IPS-11a (cell line): ENCODE data around the gene ZBP1.

Experiments used
- H3K4me3 ChIP-seq: one replicate; pipeline ENCODE4 v1.5.1; 2013; ENCODE audit warnings: low read depth, low read length, control low read depth

The ZBP1 gene

GRCh38 chr20:57601737-57602136 is 18.5 kb downstream of the ZBP1 start:
- H3K4me3 ChIP-seq: no peak overlapping the region

GRCh38 chr20:57601211-57601570 is 19.0 kb downstream of the ZBP1 start:
- no peak overlapping the region for H3K4me3 ChIP-seq

DNA sequence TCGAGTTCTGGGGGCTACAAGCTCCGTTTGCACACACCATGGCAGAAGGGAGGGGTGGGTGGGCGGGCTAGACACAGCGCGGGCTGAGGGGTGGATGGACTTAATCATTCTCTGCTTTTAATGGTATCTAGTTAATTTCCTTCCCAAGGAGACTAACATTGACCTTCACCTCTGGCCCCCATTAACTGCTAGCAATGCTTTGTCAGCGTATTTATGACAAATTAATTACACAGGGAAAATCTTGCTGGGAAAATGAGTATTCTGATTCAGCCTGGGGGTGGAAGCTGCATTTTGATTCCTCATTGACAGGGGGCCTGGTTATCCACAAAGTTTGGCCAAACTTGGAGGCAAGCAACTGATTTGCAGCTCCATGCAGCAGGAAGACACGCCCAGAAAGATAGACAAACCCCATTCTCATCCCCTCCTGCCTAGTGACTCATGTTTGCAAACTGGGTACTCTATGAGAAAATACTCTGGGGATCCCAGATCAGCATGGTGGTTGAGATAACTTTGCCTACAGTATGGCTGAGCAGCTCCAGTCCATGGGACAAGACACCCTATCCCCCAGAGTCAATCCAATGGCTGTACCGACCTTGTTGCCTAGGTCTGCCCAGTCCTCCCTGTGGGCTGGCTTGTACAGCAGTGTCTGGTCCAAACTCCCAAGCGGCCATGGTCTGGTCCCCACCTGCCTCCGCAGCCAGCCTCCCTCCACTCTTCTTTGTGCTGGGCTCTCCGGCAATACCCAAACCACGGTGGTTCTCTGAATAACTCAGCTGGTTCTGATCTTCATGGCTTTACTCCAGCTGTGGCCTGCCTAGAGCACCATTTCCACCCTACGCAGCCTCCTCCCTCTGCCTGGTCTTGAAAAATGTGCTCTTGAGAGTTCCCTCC is 19.7 kb downstream of the ZBP1 start:
- no peak overlapping the region for H3K4me3 ChIP-seq

GRCh38 chr20:57598491-57598890 is 21.7 kb downstream of the ZBP1 start:
- no peak overlapping the region for H3K4me3 ChIP-seq

DNA sequence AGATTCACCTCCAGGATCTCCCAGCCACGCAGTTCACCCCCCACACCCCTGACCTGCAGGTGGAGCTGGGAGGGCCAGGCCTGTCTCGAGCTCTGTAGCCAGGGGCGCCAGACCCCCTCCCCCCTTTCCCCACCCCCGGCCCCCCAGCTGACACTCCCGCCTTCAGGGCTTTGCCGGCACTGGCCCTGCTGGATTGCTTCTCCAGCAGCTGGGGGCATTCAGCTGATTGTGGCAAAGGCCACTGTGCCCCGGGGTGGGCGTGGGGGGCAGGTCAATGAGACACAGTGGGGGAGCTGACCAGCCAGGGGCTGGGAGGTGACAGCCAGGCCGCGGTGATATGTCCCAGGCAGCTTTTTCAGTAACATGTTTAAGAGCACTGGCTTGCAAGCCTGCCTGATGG is 22.2 kb downstream of the ZBP1 start:
- no peak overlapping the region for H3K4me3 ChIP-seq

- H3K4me3 ChIP-seq: no peak overlapping the region
Measured at GRCh38 chr20:57596998-57597939, 23.0 kb downstream of the ZBP1 start.

DNA sequence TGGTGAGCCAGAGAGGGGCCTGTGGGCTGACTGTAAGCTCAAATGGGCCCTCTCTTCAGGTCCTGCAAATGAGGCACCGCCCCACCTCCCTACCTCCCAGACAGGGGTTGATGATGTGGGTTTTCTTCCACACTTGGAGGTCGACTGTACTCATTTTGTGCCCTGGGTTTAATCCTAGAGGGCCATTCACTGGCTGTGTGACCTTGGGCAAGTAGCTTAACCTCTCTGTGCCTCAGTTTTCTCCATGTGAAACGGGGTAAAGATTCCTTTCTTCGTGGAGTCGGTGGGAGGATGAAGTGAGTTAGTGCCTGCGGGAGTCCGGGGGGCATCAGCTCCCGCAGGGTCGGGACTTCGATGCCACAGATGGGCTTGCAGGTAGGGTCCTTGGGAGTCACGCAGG is 23.9 kb downstream of the ZBP1 start:
- no peak overlapping the region for H3K4me3 ChIP-seq

DNA sequence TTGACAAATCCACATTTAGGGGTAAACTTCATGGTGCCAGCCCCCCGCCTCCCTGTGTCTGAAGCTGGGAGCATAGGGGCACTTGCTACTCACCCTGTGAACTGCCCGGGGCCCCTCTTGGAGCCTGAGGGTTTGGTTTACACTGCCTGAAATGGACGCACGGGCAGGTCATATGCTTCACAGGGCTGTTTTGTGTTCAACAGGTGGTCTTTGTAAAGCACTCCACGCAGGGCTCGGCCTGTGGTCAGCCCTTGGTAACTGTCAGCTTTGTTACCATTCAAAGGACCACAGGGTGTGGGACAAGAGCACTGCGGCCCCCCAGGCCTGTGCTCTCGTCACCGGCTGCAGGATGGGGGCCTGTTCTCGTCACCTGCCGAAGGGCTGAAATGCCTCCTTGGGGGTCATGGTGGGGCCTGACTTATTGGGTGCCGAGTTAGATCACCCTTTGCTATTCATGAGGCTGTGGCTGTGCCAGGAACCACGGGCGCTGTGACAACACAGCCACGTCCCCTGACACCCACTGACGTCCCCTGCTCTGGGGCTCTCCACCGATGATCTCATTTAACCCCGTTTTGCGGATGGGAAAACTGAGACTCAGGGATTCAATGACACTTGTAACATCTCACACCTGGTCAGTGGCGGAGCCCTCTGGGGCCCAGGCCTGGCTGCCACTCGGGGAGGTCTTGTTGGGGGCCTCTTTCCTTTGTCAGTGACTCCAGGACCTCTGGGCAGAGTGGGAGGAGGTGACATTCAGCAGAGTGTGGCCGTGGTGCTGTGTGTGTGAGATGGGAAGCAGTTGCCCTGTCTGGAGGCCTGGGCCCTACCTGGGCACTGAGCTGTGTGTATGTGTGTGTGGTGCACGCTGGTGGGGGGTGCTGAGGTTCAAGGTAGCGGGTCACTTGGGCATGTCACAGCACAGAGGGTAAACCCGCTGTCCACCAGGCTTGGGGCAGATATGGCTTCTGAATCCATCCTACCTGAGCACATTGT is 24.9 kb downstream of the ZBP1 start:
- no peak overlapping the region for H3K4me3 ChIP-seq

GRCh38 chr20:57594092-57594951 is 25.9 kb downstream of the ZBP1 start:
- no peak overlapping the region for H3K4me3 ChIP-seq

DNA sequence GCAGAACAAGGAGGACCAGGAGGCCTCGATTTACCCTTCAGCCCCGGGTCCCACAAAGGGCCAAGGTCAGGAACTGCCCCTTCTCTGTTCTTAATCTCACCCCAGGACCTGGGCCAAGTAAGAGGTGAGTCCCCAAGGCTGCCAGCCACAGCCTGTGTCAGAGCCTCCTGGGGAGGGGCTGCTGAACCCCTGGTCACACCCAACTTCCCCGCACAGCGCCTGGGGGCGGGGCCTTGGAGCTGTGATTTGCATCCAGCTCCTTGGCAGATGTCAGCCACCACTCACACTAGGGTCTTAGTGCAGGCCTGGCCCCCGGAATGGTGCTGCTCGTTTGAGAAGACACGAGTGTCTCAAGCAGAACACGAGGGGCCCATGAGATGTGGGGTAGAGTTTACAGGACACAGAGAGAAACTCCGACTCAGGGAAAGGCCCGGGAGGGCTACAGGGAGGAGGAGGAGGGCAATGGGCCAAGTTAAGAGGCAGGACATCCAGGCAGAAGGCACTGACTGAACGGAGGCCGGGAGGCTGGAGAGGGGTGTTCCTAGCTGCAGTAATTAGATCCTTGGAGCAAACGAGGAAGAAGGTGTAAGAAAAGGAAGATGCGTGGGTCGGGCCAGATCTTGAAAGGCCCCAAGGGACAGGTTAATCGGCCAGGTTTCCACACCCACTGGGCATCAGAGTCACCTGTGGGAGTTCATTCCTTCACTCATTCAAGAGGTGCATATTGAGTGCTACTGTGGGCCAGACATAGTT is 26.9 kb downstream of the ZBP1 start:
- no peak overlapping the region for H3K4me3 ChIP-seq

DNA sequence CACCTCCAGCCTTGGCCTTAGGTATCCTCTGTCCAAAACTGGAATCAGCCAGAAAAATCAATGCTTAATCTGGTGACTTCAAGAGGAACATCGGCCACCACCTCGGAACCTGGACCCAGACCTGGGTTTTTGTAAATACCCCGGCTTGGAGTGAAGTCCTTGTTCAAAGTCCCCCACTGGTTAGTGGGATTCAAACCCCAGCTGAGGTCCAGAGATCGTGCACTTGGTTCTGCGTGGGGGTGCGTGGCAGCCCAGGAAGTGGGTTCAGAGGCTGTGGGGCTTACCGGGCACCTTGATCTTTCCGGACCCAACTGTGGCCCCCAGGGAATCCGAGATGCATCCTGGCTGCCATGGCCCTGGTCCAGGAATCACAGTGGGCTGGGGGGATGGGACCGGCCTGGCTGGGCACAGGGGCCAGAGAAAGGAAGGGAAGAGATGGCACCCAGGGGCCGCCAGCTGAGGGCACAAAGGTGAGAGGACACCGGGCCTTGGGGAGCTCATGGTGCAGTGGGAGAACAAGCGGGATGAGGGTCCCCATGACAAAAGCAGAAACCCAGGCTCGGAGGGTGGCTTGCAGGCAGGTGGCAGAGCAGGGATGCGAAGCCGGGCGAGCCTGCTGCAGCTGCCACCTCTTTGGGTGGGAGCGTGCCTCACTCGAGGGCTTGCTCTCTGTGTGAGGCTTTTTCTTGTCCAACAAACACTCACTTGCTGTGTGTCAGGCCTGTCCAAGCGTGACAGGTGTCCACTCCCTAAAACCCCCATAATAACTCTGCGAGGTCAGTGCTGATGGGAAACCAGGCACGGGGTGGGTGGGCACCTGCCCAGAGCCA is 27.7 kb downstream of the ZBP1 start:
- H3K4me3 ChIP-seq: no peak overlapping the region

DNA sequence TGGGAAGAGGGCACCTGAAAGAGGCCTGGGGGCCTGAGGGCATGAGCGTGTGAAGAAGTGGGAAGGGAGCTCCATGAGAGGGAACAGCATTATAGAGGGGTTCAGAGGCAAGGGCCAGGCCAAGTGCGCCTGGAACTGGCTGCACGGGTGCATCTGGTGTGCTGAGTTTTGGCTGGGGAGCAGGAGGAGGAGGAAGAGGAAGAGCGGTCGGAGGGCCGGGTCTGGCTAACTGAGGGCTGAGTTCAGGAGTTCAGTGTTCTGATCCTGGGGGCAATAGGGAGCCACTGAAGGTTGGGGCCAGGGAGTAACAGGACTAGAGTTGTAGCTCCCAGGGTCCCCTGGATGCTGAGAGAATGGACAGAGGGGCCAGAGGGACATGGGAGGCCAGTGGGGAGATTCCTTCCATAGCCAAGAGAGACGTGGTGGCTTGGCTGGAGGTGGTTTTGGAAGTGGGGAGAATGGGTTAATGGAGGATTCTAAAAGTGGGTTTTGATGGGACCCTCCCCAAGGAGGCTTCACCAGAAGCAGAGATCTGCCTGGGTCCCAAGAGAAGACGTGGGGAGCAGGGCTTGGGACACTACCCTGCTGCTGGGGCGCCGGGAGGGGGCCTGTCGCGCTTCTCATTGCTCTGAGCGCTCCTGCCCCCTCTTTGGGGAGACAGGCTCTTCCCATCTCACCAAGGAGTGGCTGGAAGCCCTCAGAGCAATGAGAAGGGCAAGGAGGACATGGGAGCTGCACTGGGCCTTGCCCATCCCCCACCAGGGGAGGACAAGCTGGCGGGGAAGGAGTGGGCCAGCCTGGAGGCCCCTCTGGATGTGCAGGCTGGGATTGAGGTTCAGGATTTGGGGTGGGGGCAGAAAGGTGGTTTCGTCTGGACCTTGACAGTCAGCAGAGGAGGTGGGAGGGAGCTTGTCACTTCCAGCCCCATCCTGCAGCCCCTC is 28.7 kb downstream of the ZBP1 start:
- H3K4me3 ChIP-seq: no peak overlapping the region

DNA sequence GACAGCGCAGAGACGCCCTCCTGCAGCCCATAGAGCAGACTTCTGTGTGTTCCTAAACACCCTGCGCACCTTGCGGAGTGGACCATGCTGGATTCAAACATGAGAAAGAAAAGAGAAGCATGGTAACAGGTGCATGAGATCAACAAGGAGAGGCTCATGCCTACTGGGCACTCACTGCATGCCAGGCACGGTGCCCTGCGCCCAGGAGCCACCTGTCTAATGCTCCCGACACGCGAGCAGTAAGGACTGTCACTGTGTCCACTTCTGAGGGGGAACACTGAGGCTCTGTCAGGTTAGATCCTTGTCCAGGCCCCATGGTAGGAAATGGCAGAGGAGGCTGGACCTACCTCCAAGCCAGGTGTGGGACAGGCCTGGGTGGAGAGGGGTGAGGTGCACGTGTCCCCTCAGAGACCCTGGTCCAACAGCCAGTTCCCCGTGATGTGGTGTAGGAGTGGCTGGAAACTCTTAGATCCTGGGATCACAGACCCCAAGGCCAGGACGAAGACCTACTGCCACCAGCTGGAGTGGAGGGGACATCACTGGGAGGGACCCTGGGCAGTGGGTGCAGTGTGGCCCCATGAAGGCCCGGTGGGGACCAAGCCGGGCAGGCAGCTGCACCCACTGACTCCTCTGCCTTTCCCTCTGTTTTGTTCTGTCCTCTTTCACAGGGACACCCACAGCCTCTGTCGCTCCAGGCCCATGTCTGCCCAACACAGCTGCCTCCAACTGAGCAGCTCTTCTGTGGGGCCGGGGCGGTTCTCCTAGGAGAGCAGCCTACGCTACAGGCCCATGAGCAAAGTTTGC is 29.5 kb downstream of the ZBP1 start:
- H3K4me3 ChIP-seq: no peak overlapping the region

DNA sequence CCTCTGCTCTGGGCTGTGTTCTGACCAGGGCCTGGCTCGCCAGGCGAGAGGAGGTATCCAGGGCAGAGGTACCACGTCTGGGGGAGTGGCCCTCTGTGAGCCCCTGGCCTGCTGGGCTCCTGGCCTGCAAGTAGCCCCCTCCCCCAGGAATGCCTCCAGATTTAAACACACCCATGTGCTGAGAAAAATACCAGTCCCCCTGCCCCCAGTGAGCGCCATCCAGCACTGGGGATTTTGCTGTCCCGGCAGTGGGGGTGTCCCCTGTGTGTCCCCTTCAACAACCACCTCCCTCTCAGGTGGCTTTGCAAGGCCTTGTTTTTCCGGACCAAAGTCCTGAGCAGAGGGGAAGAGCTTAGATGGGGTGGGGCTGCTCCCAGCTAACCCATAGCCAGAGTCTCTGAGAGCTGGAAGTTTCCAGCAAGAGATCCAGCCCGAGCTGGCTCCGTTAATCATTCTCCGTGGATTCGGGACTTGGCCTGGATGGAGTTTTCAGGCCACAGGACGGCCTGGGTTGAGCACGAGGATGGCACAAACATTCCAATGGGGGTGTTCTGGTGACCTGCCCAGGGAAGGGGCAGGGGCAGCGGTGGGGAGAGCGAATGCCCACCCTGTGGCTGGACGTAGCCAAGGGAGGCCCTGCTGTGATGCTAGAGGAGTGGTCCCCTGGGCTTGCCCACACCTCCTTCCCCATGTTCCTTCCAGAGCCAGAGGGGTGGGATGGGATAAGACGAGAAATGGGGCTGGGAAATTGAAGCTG is 30.3 kb downstream of the ZBP1 start:
- H3K4me3 ChIP-seq: no peak overlapping the region

- H3K4me3 ChIP-seq: no peak overlapping the region
Measured at GRCh38 chr20:57589123-57589727, 31.0 kb downstream of the ZBP1 start.
